Right cardiac atrium (tissue), 5 donors: ENCODE data around the gene SP4. TPM values are rescaled to one million over a fixed set of nuclear protein-coding genes. Genes with fewer than 3 reads are reported as not detected.

ENCODE experiments used
- ATAC-seq, 2 donors: fragments of 200-7000 bp; cut with Tn5 transposase; one replicate each; pipeline versions ENCODE4 v1.8.0 to v1.9.1; 2020; ENCODE audit warnings: moderate library complexity in 2 of 2, mild to moderate bottlenecking in 1 of 2
- DNase-seq, 3 donors: peaks; one replicate each; pipeline ENCODE4 v3.0.0-alpha.2; 2020
- H3K27ac ChIP-seq: one replicate; pipeline ENCODE4 v1.5.1; 2013; ENCODE audit warnings: mild to moderate bottlenecking, low read length, control low read depth, moderate library complexity
- H3K27me3 ChIP-seq: one replicate; pipeline ENCODE4 v1.6.1; 2013; ENCODE audit not compliant: control insufficient read depth, insufficient read depth
- H3K4me1 ChIP-seq: one replicate; pipeline ENCODE4 v1.6.1; 2013; ENCODE audit warnings: low read length; ENCODE audit not compliant: control insufficient read depth, insufficient read depth
- H3K4me3 ChIP-seq: one replicate; pipeline ENCODE4 v1.5.1; 2013; ENCODE audit warnings: low read length, control low read depth
- H3K9me3 ChIP-seq: one replicate; pipeline ENCODE4 v1.6.1; 2013; ENCODE audit warnings: low read length; ENCODE audit not compliant: control insufficient read depth
- WGBS: extraction: QIAGEN DNeasy Blood & Tissue Kit; methylation state at CpG from one replicate; pipeline ENCODE4 v1.1.7; 2013; 5-methylcytosine and 5-hydroxymethylcytosine counted together
- intact Hi-C, 4 donors: fragments of 100-400 bp; cut with DNase I; formaldehyde crosslinking; loops; one replicate each; pipeline versions ENCODE4 v1.11.0 to v1.14.0; 2022 to 2023
- microRNA-seq, 2 donors: library from miRNA; unstranded; fragments of <30 nt; microRNA quantifications; one replicate each; pipeline ENCODE4 v1.2.0, GENCODE V29; 2020 to 2021
- polyA plus RNA-seq: library from polyadenylated mRNA; stranded (reverse); fragments of 200-250 nt; gene quantifications from one replicate; pipeline ENCODE4 v1.2.3, GENCODE V29; 2013
- total RNA-seq, 4 donors: library from RNA; stranded (reverse); fragmentation: NEBNext Ultra II Directional; extraction: Animal tissue kit (Norgen Biotek cat#: 25700); gene quantifications; one replicate each; pipeline ENCODE4 v1.2.1, GENCODE V29; 2021
- donor health status: healthy with polysubstance abuse.
- donor health status: DM: no; HTN: yes; CAD: no.
- donor health status: DM: no; HTN: no; CAD: no.
- donor health status: DM: no; HTN: yes; CAD: no; lungs with severe emphysema.
- donor health status: DM: yes; HTN: yes; CAD: no.

SP4 gene
- total and polyA plus RNA-seq, 5 donors: 3.1 to 10.9 (median 9.8) TPM

- intact Hi-C loops: no loop called here
- Histone ChIP-seq H3K9me3 (no peaks in the 10 kb centered on the region), H3K4me3 (no peak overlapping the region), H3K4me1 (no peaks in the 10 kb centered on the region), H3K27ac (no peak overlapping the region), H3K27me3 (no peaks in the 10 kb centered on the region)
- ATAC-seq (no peak), DNase-seq (no peak)
- 78% methylated on average over 3 of the region's 3 CpGs for WGBS
These were observed 122.2 kb downstream of the SP4 start for GRCh38 chr7:21550076-21550475.

- 61% methylated on average over 6 of the region's 6 CpGs for WGBS
- H3K4me3 ChIP-seq: no peak overlapping the region
- no peak overlapping the region for H3K27ac ChIP-seq
- DNase-seq: no peak
- no peaks in the 10 kb centered on the region for H3K9me3 ChIP-seq
- intact Hi-C loops: no loop called here
- no peaks in the 10 kb centered on the region for H3K27me3 ChIP-seq
- ATAC-seq: no peak
- H3K4me1 ChIP-seq: no peaks in the 10 kb centered on the region
These were observed 123.1 kb downstream of the SP4 start for GRCh38 chr7:21550821-21551531.

- no peaks in the 10 kb centered on the region for H3K9me3 ChIP-seq
- DNase-seq (no peak), ATAC-seq (no peak)
- 88% methylated on average over 1 of the region's 1 CpG for WGBS
- H3K4me1 ChIP-seq: no peaks in the 10 kb centered on the region
- H3K27ac ChIP-seq: no peak overlapping the region
- intact Hi-C loops: no loop called here
- no peak overlapping the region for H3K4me3 ChIP-seq
- no peaks in the 10 kb centered on the region for H3K27me3 ChIP-seq
These were observed 134.5 kb downstream of the SP4 start for GRCh38 chr7:21562385-21562784.

Small RNA genes within 50 kb of the gene (microRNA-seq; reads per million reads assigned to microRNA genes)
- 0 reads per million in 2 donors for gene MIR1183

Other genes starting within 250 kb of the SP4 start
- 1 to 10 TPM; 3.7 to 6.4 (median 5.2) TPM for gene DNAH11, start 115.0 kb downstream of the SP4 start, total RNA-seq
- gene DNAH11, start 115.0 kb downstream of the SP4 start, polyA plus RNA-seq: 0.86 TPM